ENCODE measurements around the gene IQGAP2. TPM values are rescaled to one million over a fixed set of nuclear protein-coding genes. Genes with fewer than 3 reads are reported as not detected.

Gene IQGAP2
- total and polyA plus RNA-seq, 2 donors from 2014 or later, result 23.2 to 35.8 TPM

DNA sequence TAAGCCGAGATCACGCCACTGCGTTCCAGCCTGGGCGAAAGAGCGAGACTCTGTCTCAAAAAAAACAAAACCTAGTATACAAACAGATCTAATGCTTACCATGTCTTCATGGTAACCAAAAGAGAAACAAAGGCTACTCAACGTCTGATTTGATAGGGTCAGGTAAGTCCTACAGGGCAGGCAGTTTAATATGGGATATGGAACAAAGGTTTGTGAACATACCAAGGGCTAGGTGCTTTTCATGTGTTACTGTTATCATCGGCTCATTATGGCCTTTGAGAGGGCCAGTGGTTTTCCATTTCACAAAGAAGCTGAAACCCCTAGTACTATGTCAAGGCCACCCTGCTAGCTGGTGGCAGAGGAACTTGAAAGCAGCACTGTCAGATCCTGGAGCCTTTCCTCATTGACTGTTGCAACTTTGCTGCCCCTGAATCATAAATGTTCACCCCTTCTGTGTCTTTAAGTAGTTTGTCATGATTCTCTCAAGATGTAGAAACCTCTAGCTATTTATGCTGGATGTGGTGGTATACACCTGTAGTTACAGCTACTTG is 5.1 kb downstream of the IQGAP2 start:
- H3K4me1 ChIP-seq (ENCODE audit: control insufficient read depth in 2 of 3, insufficient read depth in 2 of 3, low read depth in 1 of 3, low read length in 3 of 3), result peaks cover 0 to 5% (median 0%) of the 10 kb centered on the region in 3 donors
- H3K9ac ChIP-seq (ENCODE audit: low read length in 3 of 3), result no peak overlapping the region
- no peaks in the 10 kb centered on the region for H3K27me3 ChIP-seq (ENCODE audit: control insufficient read depth, insufficient read depth, low read length)
- no peak for DNase-seq
- no peak for FAIRE-seq
- H3K9me3 ChIP-seq (ENCODE audit: control insufficient read depth in 2 of 3, insufficient read depth in 1 of 3, low read length in 3 of 3), result no peaks in the 10 kb centered on the region
- no peaks in the 10 kb centered on the region for H3K36me3 ChIP-seq (ENCODE audit: control insufficient read depth in 2 of 3, insufficient read depth in 3 of 3, low read length in 3 of 3)
- H3K27ac ChIP-seq (ENCODE audit: low read depth in 2 of 2, low read length in 2 of 2), result no peak overlapping the region
- intact Hi-C loops (cut with DNase I), result no loop called here
- no peak overlapping the region for H3K4me3 ChIP-seq (ENCODE audit: low read length in 3 of 3)
- TF ChIP-seq, protein P1, sequence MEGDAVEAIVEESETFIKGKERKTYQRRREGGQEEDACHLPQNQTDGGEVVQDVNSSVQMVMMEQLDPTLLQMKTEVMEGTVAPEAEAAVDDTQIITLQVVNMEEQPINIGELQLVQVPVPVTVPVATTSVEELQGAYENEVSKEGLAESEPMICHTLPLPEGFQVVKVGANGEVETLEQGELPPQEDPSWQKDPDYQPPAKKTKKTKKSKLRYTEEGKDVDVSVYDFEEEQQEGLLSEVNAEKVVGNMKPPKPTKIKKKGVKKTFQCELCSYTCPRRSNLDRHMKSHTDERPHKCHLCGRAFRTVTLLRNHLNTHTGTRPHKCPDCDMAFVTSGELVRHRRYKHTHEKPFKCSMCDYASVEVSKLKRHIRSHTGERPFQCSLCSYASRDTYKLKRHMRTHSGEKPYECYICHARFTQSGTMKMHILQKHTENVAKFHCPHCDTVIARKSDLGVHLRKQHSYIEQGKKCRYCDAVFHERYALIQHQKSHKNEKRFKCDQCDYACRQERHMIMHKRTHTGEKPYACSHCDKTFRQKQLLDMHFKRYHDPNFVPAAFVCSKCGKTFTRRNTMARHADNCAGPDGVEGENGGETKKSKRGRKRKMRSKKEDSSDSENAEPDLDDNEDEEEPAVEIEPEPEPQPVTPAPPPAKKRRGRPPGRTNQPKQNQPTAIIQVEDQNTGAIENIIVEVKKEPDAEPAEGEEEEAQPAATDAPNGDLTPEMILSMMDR (IDR thresholded peaks at IDR 0.05; ENCODE audit: borderline replicate concordance, extremely low read depth, insufficient read depth), result no peak

DNA sequence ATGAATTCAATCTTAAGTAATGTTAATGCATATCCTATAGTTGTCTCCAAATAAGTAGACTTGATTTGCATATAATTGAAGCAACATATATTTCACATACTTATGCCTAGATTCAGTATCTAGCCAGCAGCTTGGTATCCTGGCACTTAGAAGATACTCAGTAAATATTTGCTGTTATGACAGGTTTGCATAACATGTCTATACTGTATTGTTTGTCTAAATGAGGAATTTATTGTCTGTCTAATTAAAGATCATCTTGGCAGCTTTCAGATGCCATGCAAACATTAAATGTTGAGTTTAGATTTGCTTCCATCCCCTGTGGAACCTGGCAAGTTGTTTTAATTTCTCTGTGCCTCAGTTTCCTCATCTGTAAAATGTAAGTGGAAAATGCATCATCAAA is 9.4 kb downstream of the IQGAP2 start:
- no peak overlapping the region for H3K9ac ChIP-seq (ENCODE audit: low read length in 3 of 3)
- DNase-seq (no peak), FAIRE-seq (no peak)
- TF ChIP-seq, protein P1 (IDR thresholded peaks at IDR 0.05; ENCODE audit: borderline replicate concordance, extremely low read depth, insufficient read depth), result no peak
- no peaks in the 10 kb centered on the region for H3K27me3 ChIP-seq (ENCODE audit: control insufficient read depth, insufficient read depth, low read length)
- H3K9me3 ChIP-seq (ENCODE audit: control insufficient read depth in 2 of 3, insufficient read depth in 1 of 3, low read length in 3 of 3), result no peaks in the 10 kb centered on the region
- H3K27ac ChIP-seq (ENCODE audit: low read depth in 2 of 2, low read length in 2 of 2), result no peak overlapping the region
- no peaks in the 10 kb centered on the region for H3K4me1 ChIP-seq (ENCODE audit: control insufficient read depth in 2 of 3, insufficient read depth in 2 of 3, low read depth in 1 of 3, low read length in 3 of 3)
- H3K4me3 ChIP-seq (ENCODE audit: low read length in 3 of 3), result no peak overlapping the region
- H3K36me3 ChIP-seq (ENCODE audit: control insufficient read depth in 2 of 3, insufficient read depth in 3 of 3, low read length in 3 of 3), result no peaks in the 10 kb centered on the region
- intact Hi-C loops (cut with DNase I), result no loop called here

DNA sequence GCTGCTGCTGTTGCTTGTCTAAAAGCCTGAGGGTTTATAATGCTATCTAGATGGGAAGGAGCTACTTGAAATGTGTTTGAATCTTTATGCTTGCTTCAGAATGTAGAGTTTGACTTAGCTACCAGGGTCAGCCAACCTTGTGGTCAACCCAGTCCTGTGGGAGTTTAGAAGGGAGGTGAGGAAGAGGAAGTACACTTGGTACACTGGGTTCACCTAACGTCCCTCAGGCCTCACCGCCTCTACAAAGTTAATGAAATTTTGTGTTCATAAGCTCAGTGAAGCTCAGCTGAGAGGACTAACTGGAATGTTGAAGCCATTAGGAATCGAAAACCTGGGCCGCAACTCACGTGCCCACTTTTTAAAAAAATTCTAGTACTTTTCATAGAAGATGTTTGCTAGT is 10.7 kb downstream of the IQGAP2 start:
- no peaks in the 10 kb centered on the region for H3K9me3 ChIP-seq (ENCODE audit: control insufficient read depth in 2 of 3, insufficient read depth in 1 of 3, low read length in 3 of 3)
- H3K9ac ChIP-seq (ENCODE audit: low read length in 3 of 3), result no peak overlapping the region
- H3K36me3 ChIP-seq (ENCODE audit: control insufficient read depth in 2 of 3, insufficient read depth in 3 of 3, low read length in 3 of 3), result no peaks in the 10 kb centered on the region
- TF ChIP-seq, protein P1 (IDR thresholded peaks at IDR 0.05; ENCODE audit: borderline replicate concordance, extremely low read depth, insufficient read depth), result no peak
- H3K4me3 ChIP-seq (ENCODE audit: low read length in 3 of 3), result no peak overlapping the region
- no peak overlapping the region for H3K27ac ChIP-seq (ENCODE audit: low read depth in 2 of 2, low read length in 2 of 2)
- no peaks in the 10 kb centered on the region for H3K27me3 ChIP-seq (ENCODE audit: control insufficient read depth, insufficient read depth, low read length)
- DNase-seq (no peak), FAIRE-seq (no peak)
- intact Hi-C loops (cut with DNase I), result no loop called here
- H3K4me1 ChIP-seq (ENCODE audit: control insufficient read depth in 2 of 3, insufficient read depth in 2 of 3, low read depth in 1 of 3, low read length in 3 of 3), result no peaks in the 10 kb centered on the region

DNA sequence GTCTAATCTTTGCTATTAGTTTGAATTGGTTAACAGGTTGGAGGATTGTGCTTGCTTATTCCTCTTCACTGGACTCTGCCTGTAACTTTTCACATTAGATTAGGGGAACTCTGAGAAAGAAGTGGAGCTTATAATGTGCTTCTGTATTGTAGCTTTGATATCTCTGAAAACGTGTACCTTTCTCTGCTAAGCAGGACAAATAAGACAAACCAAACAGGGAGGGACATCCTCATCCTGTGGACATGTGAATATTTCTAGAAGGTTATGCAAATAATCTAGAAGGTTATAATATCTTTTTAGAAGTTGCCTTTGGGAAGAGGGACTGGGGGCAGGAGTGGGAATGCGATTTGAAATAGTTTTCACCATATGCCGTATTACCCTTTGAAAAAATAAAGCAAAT is 11.7 kb downstream of the IQGAP2 start:
- TF ChIP-seq, protein P1 (IDR thresholded peaks at IDR 0.05; ENCODE audit: borderline replicate concordance, extremely low read depth, insufficient read depth), result no peak
- Histone ChIP-seq H3K9ac (ENCODE audit: low read length in 3 of 3) (no peak overlapping the region), H3K27me3 (ENCODE audit: control insufficient read depth, insufficient read depth, low read length) (no peaks in the 10 kb centered on the region), H3K9me3 (ENCODE audit: control insufficient read depth in 2 of 3, insufficient read depth in 1 of 3, low read length in 3 of 3) (no peaks in the 10 kb centered on the region), H3K36me3 (ENCODE audit: control insufficient read depth in 2 of 3, insufficient read depth in 3 of 3, low read length in 3 of 3) (no peaks in the 10 kb centered on the region), H3K27ac (ENCODE audit: low read depth in 2 of 2, low read length in 2 of 2) (no peak overlapping the region), H3K4me3 (ENCODE audit: low read length in 3 of 3) (no peak overlapping the region), H3K4me1 (ENCODE audit: control insufficient read depth in 2 of 3, insufficient read depth in 2 of 3, low read depth in 1 of 3, low read length in 3 of 3) (no peaks in the 10 kb centered on the region)
- no peak for DNase-seq
- no peak for FAIRE-seq
- intact Hi-C loops (cut with DNase I), result no loop called here

All from kidney (tissue), 14 donors.